Vagina (tissue), 2 donors: ENCODE measurements around the gene PRKAG2. TPM values are rescaled to one million over a fixed set of nuclear protein-coding genes. Genes with fewer than 3 reads are reported as not detected.

Source experiments
- DNase-seq, 2 donors: peaks; one replicate each; pipeline ENCODE4 v3.0.0-alpha.2; 2017; ENCODE audit errors: extremely low spot score in 2 of 2
- H3K27ac ChIP-seq: fragments of 200-600 bp; sonication (generic); one replicate; pipeline ENCODE4 v1.5.1; 2019
- H3K27me3 ChIP-seq: fragments of 200-600 bp; sonication (generic); one replicate; pipeline ENCODE4 v1.5.1; 2019
- H3K36me3 ChIP-seq, 2 donors: fragments of 200-600 bp; sonication (generic); one replicate each; pipeline ENCODE4 v1.5.1; 2017 to 2019
- H3K4me1 ChIP-seq: fragments of 200-600 bp; sonication (generic); one replicate; pipeline ENCODE4 v1.5.1; 2019
- H3K4me3 ChIP-seq, 2 donors: fragments of 200-600 bp; sonication (generic); 1 replicate in 1 of 2; 2 replicates in 1 of 2; pipeline ENCODE4 v1.5.1; 2016 to 2019
- H3K9me3 ChIP-seq: fragments of 200-600 bp; sonication (generic); one replicate; pipeline ENCODE4 v1.5.1; 2019
- POLR2A ChIP-seq, 2 donors: fragments of 450-650 bp; IDR thresholded peaks; one replicate each; pipeline ENCODE4 v1.6.1; 2017; ENCODE audit warnings: antibody characterized with exemption in 2 of 2, mild to moderate bottlenecking in 2 of 2, moderate library complexity in 2 of 2
- POLR2AphosphoS5 ChIP-seq, 2 donors: sonication (generic); formaldehyde crosslinking; IDR thresholded peaks; one replicate each; pipeline ENCODE4 v1.9.0; 2017; ENCODE audit warnings: antibody characterized with exemption in 2 of 2, mild to moderate bottlenecking in 2 of 2, low read depth in 1 of 2; ENCODE audit not compliant: insufficient read depth in 1 of 2
- intact Hi-C: fragments of 100-400 bp; cut with DNase I; formaldehyde crosslinking; loops from one replicate; pipeline ENCODE4 v1.15.1; 2023
- total RNA-seq: library from RNA; depleted of rRNA; stranded (reverse); fragments of >200 nt; gene quantifications from one replicate; pipeline ENCODE4 v1.2.3, GENCODE V29; 2016
- TF ChIP-seq, protein P1 (sequence below), 3 experiments: fragments of 450-650 bp in 2 of 3; fragments of 200-600 bp in 1 of 3; sonication (generic) in 1 of 3; IDR thresholded peaks; one replicate each; pipeline ENCODE4 v1.5.1; 2017 to 2019; ENCODE audit warnings: antibody characterized with exemption in 3 of 3, mild to moderate bottlenecking in 2 of 3, moderate library complexity in 2 of 3

The PRKAG2 gene
- total RNA-seq, 1 donor from 2014 or later = 25.0 TPM

DNA sequence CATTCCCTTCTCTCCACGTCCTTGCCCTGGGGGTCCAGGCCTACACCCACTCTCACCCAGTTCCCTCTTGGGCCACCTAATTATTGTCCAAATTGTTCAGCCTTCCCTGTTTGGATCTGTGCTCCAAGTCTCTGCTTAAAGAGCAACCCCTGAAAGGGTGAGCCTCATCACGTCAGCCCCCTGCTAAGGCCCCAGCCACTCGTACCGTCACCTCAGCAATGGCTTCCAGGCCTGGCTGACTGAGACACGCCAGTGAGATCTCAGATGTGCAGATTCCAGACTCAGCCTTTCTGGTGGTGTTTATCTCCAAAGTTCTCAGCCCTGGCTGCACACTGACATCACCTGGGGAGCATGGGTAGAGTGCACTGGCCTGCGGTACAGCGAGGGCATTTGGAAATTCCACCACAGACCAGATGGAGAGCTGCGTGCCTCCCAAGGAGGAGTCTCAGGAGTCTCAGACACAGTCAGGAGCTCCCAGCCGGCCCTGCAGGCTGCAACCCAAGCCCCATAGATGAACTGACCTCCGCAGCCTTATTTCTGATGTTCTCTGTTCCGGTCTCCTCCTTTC is 87.5 kb downstream of the PRKAG2 start:
- TF ChIP-seq, protein P1, sequence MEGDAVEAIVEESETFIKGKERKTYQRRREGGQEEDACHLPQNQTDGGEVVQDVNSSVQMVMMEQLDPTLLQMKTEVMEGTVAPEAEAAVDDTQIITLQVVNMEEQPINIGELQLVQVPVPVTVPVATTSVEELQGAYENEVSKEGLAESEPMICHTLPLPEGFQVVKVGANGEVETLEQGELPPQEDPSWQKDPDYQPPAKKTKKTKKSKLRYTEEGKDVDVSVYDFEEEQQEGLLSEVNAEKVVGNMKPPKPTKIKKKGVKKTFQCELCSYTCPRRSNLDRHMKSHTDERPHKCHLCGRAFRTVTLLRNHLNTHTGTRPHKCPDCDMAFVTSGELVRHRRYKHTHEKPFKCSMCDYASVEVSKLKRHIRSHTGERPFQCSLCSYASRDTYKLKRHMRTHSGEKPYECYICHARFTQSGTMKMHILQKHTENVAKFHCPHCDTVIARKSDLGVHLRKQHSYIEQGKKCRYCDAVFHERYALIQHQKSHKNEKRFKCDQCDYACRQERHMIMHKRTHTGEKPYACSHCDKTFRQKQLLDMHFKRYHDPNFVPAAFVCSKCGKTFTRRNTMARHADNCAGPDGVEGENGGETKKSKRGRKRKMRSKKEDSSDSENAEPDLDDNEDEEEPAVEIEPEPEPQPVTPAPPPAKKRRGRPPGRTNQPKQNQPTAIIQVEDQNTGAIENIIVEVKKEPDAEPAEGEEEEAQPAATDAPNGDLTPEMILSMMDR (IDR thresholded peaks at IDR 0.05) = no peak
- TF ChIP-seq POLR2AphosphoS5 (IDR thresholded peaks at IDR 0.05; ENCODE audit: insufficient read depth in 1 of 2, low read depth in 1 of 2) (no peak), POLR2A (IDR thresholded peaks at IDR 0.05) (no peak)
- H3K4me3 ChIP-seq = no peak overlapping the region

DNA sequence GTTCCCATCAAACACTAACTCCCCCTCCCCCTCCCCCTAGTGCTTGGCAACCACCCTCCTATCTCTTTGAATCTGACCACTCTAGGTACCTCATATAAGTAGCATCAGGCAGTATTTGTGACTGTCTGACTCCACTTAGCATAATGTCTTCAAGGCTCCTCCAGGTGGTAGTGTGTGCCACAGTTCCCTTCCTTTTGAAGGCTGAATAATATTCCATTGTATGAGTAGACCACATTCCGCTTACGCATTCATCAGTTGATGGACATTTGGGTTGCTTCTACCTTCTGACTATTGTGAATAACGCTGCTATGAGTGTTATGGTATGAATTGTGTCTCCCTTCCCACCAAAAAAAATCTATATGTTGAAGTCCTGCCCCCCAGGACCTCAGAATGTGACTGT is 89.6 kb downstream of the PRKAG2 start:
- TF ChIP-seq POLR2A (IDR thresholded peaks at IDR 0.05) = no peak
- TF ChIP-seq POLR2AphosphoS5 (IDR thresholded peaks at IDR 0.05; ENCODE audit: insufficient read depth in 1 of 2, low read depth in 1 of 2) = no peak
- TF ChIP-seq, protein P1 (IDR thresholded peaks at IDR 0.05) = no peak
- DNase-seq = no peak
- Histone ChIP-seq H3K27me3 (no peaks in the 10 kb centered on the region), H3K9me3 (no peaks in the 10 kb centered on the region), H3K36me3 (no peaks in the 10 kb centered on the region), H3K27ac (no peak overlapping the region), H3K4me3 (no peak overlapping the region), H3K4me1 (peaks cover 12% of the 10 kb centered on the region)
- intact Hi-C loops = loop anchor here (10.0 kb wide), 1 partner anchor 197 kb away; no protein-coding TSS in a partner anchor

More for the DNA sequence above, 87.5 kb downstream of the PRKAG2 start:
- Histone ChIP-seq H3K9me3 (no peaks in the 10 kb centered on the region), H3K27ac (no peak overlapping the region), H3K36me3 (no peaks in the 10 kb centered on the region), H3K4me1 (no peaks in the 10 kb centered on the region), H3K27me3 (no peaks in the 10 kb centered on the region)
- DNase-seq = no peak
- intact Hi-C loops = loop anchor here (10.0 kb wide), 1 partner anchor 195 kb away; no protein-coding TSS in a partner anchor

DNA sequence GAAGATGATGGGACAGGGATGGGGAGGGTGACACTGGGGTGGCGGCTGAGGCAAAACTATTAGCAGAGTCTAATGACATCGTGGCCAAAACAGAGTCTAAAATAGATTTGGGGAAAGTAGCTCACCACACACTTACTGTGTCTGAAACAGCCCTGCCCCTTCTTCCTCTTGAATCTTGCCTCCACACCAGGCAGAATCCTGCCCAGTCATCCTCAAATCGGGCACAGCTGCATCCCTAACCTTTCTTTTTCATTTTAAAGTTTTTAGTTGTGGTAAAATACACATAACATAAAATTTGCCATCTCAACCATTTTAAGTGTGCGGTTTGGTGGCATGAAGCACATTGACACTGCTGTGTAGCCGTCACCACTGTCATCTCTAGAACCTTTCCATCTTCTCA is 90.0 kb downstream of the PRKAG2 start:
- intact Hi-C loops = loop anchor here (10.0 kb wide), 1 partner anchor 198 kb away; no protein-coding TSS in a partner anchor
- no peaks in the 10 kb centered on the region for H3K9me3 ChIP-seq

DNA sequence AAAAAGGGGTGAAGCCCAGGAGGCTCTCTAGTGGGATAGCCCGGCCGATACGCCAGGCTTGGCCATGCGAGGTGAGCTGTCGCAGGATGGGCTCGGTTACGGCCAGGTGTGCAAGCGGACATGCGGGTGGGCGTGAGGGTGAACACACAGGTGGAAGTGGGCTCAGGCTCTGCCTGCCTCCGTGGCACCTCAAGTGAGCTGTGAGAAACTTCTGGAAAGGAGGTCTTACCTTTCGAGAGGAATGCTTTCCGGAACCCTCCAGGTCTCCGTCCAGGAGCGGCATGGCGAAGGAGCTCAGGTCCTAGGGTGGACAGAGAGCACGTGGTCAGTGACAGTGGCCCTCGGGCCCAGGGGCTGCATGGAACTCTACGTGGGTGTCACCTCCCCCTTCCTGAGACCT is 90.7 kb downstream of the PRKAG2 start:
- intact Hi-C loops = loop anchor here (10.0 kb wide), 1 partner anchor 199 kb away; no protein-coding TSS in a partner anchor
- TF ChIP-seq, protein P1 (IDR thresholded peaks at IDR 0.05) = no peak
- TF ChIP-seq POLR2A (IDR thresholded peaks at IDR 0.05) (no peak), POLR2AphosphoS5 (IDR thresholded peaks at IDR 0.05; ENCODE audit: insufficient read depth in 1 of 2, low read depth in 1 of 2) (no peak)

More for the DNA sequence above, 90.0 kb downstream of the PRKAG2 start:
- H3K4me1 ChIP-seq = peaks cover 12% of the 10 kb centered on the region
- H3K27me3 ChIP-seq = no peaks in the 10 kb centered on the region
- TF ChIP-seq POLR2A (IDR thresholded peaks at IDR 0.05) = no peak
- no peak for TF ChIP-seq POLR2AphosphoS5 (IDR thresholded peaks at IDR 0.05; ENCODE audit: insufficient read depth in 1 of 2, low read depth in 1 of 2)
- TF ChIP-seq, protein P1 (IDR thresholded peaks at IDR 0.05) = no peak
- no peak for DNase-seq
- no peak overlapping the region for H3K27ac ChIP-seq
- H3K36me3 ChIP-seq = no peaks in the 10 kb centered on the region
- H3K4me3 ChIP-seq = no peak overlapping the region

DNA sequence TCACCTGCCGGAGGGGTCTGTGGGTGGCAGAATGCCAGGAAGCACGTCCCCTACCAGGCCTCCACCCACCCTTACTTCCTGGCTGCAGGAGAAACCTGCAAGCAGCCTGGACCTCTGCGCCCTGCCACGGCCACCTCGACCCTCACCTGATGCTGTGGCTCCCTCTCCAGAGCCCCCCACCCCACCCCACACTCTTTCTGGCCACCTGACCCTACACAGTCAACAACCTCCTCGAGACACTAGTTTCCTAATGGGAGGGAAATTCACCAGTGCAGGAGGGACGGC is 91.3 kb downstream of the PRKAG2 start:
- intact Hi-C loops = loop anchor here (10.0 kb wide), 1 partner anchor 199 kb away; no protein-coding TSS in a partner anchor
- H3K4me1 ChIP-seq = peaks cover 12% of the 10 kb centered on the region
- H3K27ac ChIP-seq = no peak overlapping the region
- H3K36me3 ChIP-seq = no peaks in the 10 kb centered on the region
- H3K4me3 ChIP-seq = no peak overlapping the region
- TF ChIP-seq, protein P1 (IDR thresholded peaks at IDR 0.05) = no peak
- no peak for TF ChIP-seq POLR2A (IDR thresholded peaks at IDR 0.05)
- H3K9me3 ChIP-seq = no peaks in the 10 kb centered on the region
- H3K27me3 ChIP-seq = no peaks in the 10 kb centered on the region
- DNase-seq = no peak

More for the DNA sequence above, 90.7 kb downstream of the PRKAG2 start:
- H3K36me3 ChIP-seq = no peaks in the 10 kb centered on the region
- no peak overlapping the region for H3K27ac ChIP-seq
- H3K4me3 ChIP-seq = no peak overlapping the region
- H3K27me3 ChIP-seq = no peaks in the 10 kb centered on the region
- no peaks in the 10 kb centered on the region for H3K9me3 ChIP-seq
- H3K4me1 ChIP-seq = peaks cover 12% of the 10 kb centered on the region
- no peak for DNase-seq
